H9 (cell line): Measurements from ENCODE around the gene ZNF426. TPM values are rescaled to one million over a fixed set of nuclear protein-coding genes. Genes with fewer than 3 reads are reported as not detected.

Experiments used
- DNase-seq: peaks from one replicate; pipeline ENCODE4 v3.0.0-alpha.2; 2017
- H2AFZ ChIP-seq: one replicate; pipeline ENCODE4 v1.6.1; 2013; ENCODE audit warnings: mild to moderate bottlenecking, low read length, control low read depth, moderate library complexity
- H2AK5ac ChIP-seq: 2 replicates; pipeline ENCODE4 v1.6.1; 2013; ENCODE audit warnings: low read length, control low read depth, mixed read lengths; ENCODE audit not compliant: insufficient read length
- H2BK120ac ChIP-seq: one replicate; pipeline ENCODE4 v1.6.1; 2013; ENCODE audit warnings: low read depth, mild to moderate bottlenecking, low read length, control low read depth, inconsistent platforms; ENCODE audit not compliant: poor library complexity, severe bottlenecking
- H2BK12ac ChIP-seq: 2 replicates; pipeline ENCODE4 v1.6.1; 2013; ENCODE audit warnings: low read length, control low read depth, mixed read lengths, low read depth; ENCODE audit not compliant: insufficient read length
- H2BK15ac ChIP-seq: 2 replicates; pipeline ENCODE4 v1.6.1; 2013; ENCODE audit warnings: low read depth, low read length, control low read depth
- H2BK20ac ChIP-seq: one replicate; pipeline ENCODE4 v1.6.1; 2013; ENCODE audit warnings: low read depth, mild to moderate bottlenecking, low read length, control low read depth, inconsistent platforms; ENCODE audit not compliant: poor library complexity, severe bottlenecking
- H2BK5ac ChIP-seq: 2 replicates; pipeline ENCODE4 v1.6.1; 2013; ENCODE audit warnings: low read length, control low read depth, mixed read lengths; ENCODE audit not compliant: insufficient read length
- H3K14ac ChIP-seq: 2 replicates; pipeline ENCODE4 v1.6.1; 2013; ENCODE audit warnings: low read length, control low read depth; ENCODE audit not compliant: insufficient read depth
- H3K18ac ChIP-seq: 2 replicates; pipeline ENCODE4 v1.6.1; 2013; ENCODE audit warnings: low read depth, mild to moderate bottlenecking, mixed read lengths, low read length, control low read depth; ENCODE audit not compliant: insufficient read length
- H3K23ac ChIP-seq: 2 replicates; pipeline ENCODE4 v1.6.1; 2013; ENCODE audit warnings: low read length, control low read depth, mixed read lengths, low read depth; ENCODE audit not compliant: insufficient read length
- H3K23me2 ChIP-seq: 2 replicates; pipeline ENCODE4 v1.6.1; 2013; ENCODE audit warnings: low read depth, mild to moderate bottlenecking, mixed read lengths, low read length, control low read depth; ENCODE audit not compliant: insufficient read length, poor library complexity, severe bottlenecking
- H3K27ac ChIP-seq: 2 replicates; pipeline ENCODE4 v1.5.1; 2013; ENCODE audit warnings: low read length, control low read depth, mixed read lengths, low read depth; ENCODE audit not compliant: insufficient read length
- H3K27me3 ChIP-seq: 2 replicates; pipeline ENCODE4 v1.6.1; 2013; ENCODE audit warnings: low read length, control low read depth, inconsistent platforms; ENCODE audit not compliant: insufficient read depth
- H3K4ac ChIP-seq: 2 replicates; pipeline ENCODE4 v1.6.1; 2013; ENCODE audit warnings: low read depth, mild to moderate bottlenecking, control low read depth, inconsistent platforms, low read length, moderate library complexity
- H3K4me1 ChIP-seq: 2 replicates; pipeline ENCODE4 v1.6.1; 2013; ENCODE audit warnings: low read length, control low read depth, inconsistent platforms; ENCODE audit not compliant: insufficient read depth
- H3K4me2 ChIP-seq: 2 replicates; pipeline ENCODE4 v1.6.1; 2013; ENCODE audit warnings: low read length, control low read depth, mixed read lengths; ENCODE audit not compliant: insufficient read length, insufficient read depth
- H3K56ac ChIP-seq: 2 replicates; pipeline ENCODE4 v1.6.1; 2013; ENCODE audit warnings: low read depth, mild to moderate bottlenecking, mixed read lengths, low read length, control low read depth; ENCODE audit not compliant: insufficient read length
- H3K79me1 ChIP-seq: 2 replicates; pipeline ENCODE4 v1.6.1; 2013; ENCODE audit warnings: low read depth, mild to moderate bottlenecking, moderate library complexity, low read length, control low read depth, inconsistent platforms; ENCODE audit not compliant: insufficient read depth, poor library complexity, severe bottlenecking
- H3K79me2 ChIP-seq: 2 replicates; pipeline ENCODE4 v1.6.1; 2013; ENCODE audit warnings: low read length, control low read depth, inconsistent platforms; ENCODE audit not compliant: insufficient read depth
- H3K9ac ChIP-seq: 2 replicates; pipeline ENCODE4 v1.6.1; 2013; ENCODE audit warnings: low read length, control low read depth, mixed read lengths; ENCODE audit not compliant: insufficient read length; ENCODE audit errors: extremely low read depth
- H3K9me3 ChIP-seq: one replicate; pipeline ENCODE4 v1.6.1; 2013; ENCODE audit warnings: low read depth, low read length, inconsistent platforms; ENCODE audit not compliant: control insufficient read depth
- H3T11ph ChIP-seq: one replicate; pipeline ENCODE4 v1.6.1; 2013; ENCODE audit warnings: mild to moderate bottlenecking, low read length, control low read depth, inconsistent platforms
- H4K20me1 ChIP-seq: one replicate; pipeline ENCODE4 v1.6.1; 2013; ENCODE audit not compliant: control insufficient read depth, insufficient read length, insufficient read depth
- H4K5ac ChIP-seq: 2 replicates; pipeline ENCODE4 v1.6.1; 2013; ENCODE audit warnings: low read depth, mild to moderate bottlenecking, mixed read lengths, low read length, control low read depth; ENCODE audit not compliant: insufficient read length
- H4K8ac ChIP-seq: replicated peaks from 2 replicates; pipeline ENCODE4 v1.6.1; 2013; ENCODE audit warnings: low read length, control low read depth, mixed read lengths, low read depth; ENCODE audit not compliant: insufficient read length
- H4K91ac ChIP-seq: 2 replicates; pipeline ENCODE4 v1.6.1; 2013; ENCODE audit warnings: low read depth, mild to moderate bottlenecking, moderate library complexity, mixed read lengths, low read length, control low read depth; ENCODE audit not compliant: insufficient read length
- H3K27ac Mint-ChIP-seq, 3 experiments: 2 replicates in 2 of 3; 3 replicates in 1 of 3; pipeline ENCODE4 v1.8.0; 2020 to 2021; ENCODE audit warnings: mixed read lengths in 3 of 3, mild to moderate bottlenecking in 1 of 3, moderate library complexity in 1 of 3
- H3K27me3 Mint-ChIP-seq: 2 replicates; pipeline ENCODE4 v1.8.0; 2021; ENCODE audit warnings: low read depth, mild to moderate bottlenecking, moderate library complexity, mixed read lengths
- H3K36me3 Mint-ChIP-seq, 3 experiments: 2 replicates in 2 of 3; 3 replicates in 1 of 3; pipeline ENCODE4 v1.8.0; 2020 to 2021; ENCODE audit warnings: low read depth in 3 of 3, mixed read lengths in 3 of 3; ENCODE audit not compliant: insufficient read depth in 1 of 3
- H3K4me1 Mint-ChIP-seq, 2 experiments: 2 replicates each; pipeline ENCODE4 v1.8.0; 2020; ENCODE audit warnings: mixed read lengths in 2 of 2
- H3K4me3 Mint-ChIP-seq, 2 experiments: 2 replicates in 1 of 2; 3 replicates in 1 of 2; pipeline ENCODE4 v1.8.0; 2020 to 2021; ENCODE audit warnings: mild to moderate bottlenecking in 2 of 2, mixed read lengths in 2 of 2, moderate library complexity in 1 of 2
- H3K9me3 Mint-ChIP-seq, 2 experiments: 2 replicates in 1 of 2; 3 replicates in 1 of 2; pipeline ENCODE4 v1.8.0; 2020; ENCODE audit warnings: mild to moderate bottlenecking in 2 of 2, mixed read lengths in 2 of 2, moderate library complexity in 1 of 2
- CTCF ChIP-seq: fragments of 200-600 bp; sonication (generic); conservative IDR thresholded peaks from 3 replicates; pipeline ENCODE4 v1.8.0; 2021; ENCODE audit warnings: antibody characterized with exemption, mild to moderate bottlenecking
- total RNA-seq: library from RNA; stranded (reverse); gene quantifications from 2 replicates; pipeline ENCODE4 v1.2.1, GENCODE V29; 2021

ZNF426 gene
- total RNA-seq, 1 experiment from 2014 or later = 29.4 TPM

GRCh38 chr19:9474975-9475374 is 63.5 kb downstream of the ZNF426 start:
- Histone ChIP-seq H3K27ac (no peak overlapping the region), H2BK20ac (no peak overlapping the region), H4K91ac (no peak overlapping the region), H3K4me1 (no peaks in the 10 kb centered on the region), H2AK5ac (no peak overlapping the region), H2BK120ac (no peak overlapping the region), H3T11ph (no peak overlapping the region), H3K23ac (no peak overlapping the region), H2BK5ac (no peak overlapping the region), H3K4ac (no peak overlapping the region), H3K23me2 (no peaks in the 10 kb centered on the region), H4K20me1 (no peaks in the 10 kb centered on the region), H3K4me2 (no peak overlapping the region), H3K14ac (no peak overlapping the region), H3K27me3 (no peaks in the 10 kb centered on the region), H3K79me1 (no peaks in the 10 kb centered on the region), H2BK12ac (no peak overlapping the region), H2AFZ (no peak overlapping the region), H3K9ac (no peak overlapping the region), H3K9me3 (peaks cover 81% of the 10 kb centered on the region), H3K18ac (no peak overlapping the region), H3K79me2 (no peaks in the 10 kb centered on the region; the same call in 1 of the 2 replicates), H4K8ac (no peak overlapping the region), H3K56ac (no peak overlapping the region), H4K5ac (no peak overlapping the region), H2BK15ac (no peak overlapping the region)
- no peak for DNase-seq
- Mint-ChIP-seq H3K36me3 (peaks cover 4 to 25% (median 7%) of the 10 kb centered on the region in 3 experiments; a peak in 6 of 7 replicates), H3K9me3 (peaks cover 91 to 96% of the 10 kb centered on the region in 2 experiments), H3K27ac (no peak overlapping the region), H3K4me1 (no peaks in the 10 kb centered on the region), H3K27me3 (no peaks in the 10 kb centered on the region; the same call in none of the 2 replicates), H3K4me3 (no peak overlapping the region)
- no peak for TF ChIP-seq CTCF

Other genes with a start within 250 kb of the ZNF426 start
- gene ZNF699, start 228.8 kb downstream of the ZNF426 start, total RNA-seq = 4.1 and 4.2 TPM in 2 replicates
- 18.1 and 19.7 TPM in 2 replicates for gene ZNF559, start 214.5 kb downstream of the ZNF426 start, total RNA-seq
- 5.7 TPM in 2 replicates for gene ZNF177, start 175.6 kb downstream of the ZNF426 start, total RNA-seq
- 14.7 and 15.4 TPM in 2 replicates for gene ZNF266, start 103.1 kb downstream of the ZNF426 start, total RNA-seq
- not detected in 2 replicates for gene ZNF560, start 40.0 kb downstream of the ZNF426 start, total RNA-seq
- gene ZNF121, start 45.9 kb upstream of the ZNF426 start, total RNA-seq = 162 and 171 TPM in 2 replicates
- gene ZNF561, start 82.6 kb upstream of the ZNF426 start, total RNA-seq = 50.8 and 53.3 TPM in 2 replicates
- 15.5 and 15.7 TPM in 2 replicates for gene ZNF562, start 136.5 kb upstream of the ZNF426 start, total RNA-seq
- 8.1 and 9.2 TPM in 2 replicates for gene ZNF846, start 230.1 kb upstream of the ZNF426 start, total RNA-seq